ENCODE data around the gene SPC25. TPM values are rescaled to one million over a fixed set of nuclear protein-coding genes. Genes with fewer than 3 reads are reported as not detected.
"Not testable (repeated sequence)": the region's sequence is repeated elsewhere in the genome, so short reads cannot be mapped to it uniquely, and the experiment has no call there.

Gene SPC25
- total RNA-seq, 1 donor from 2014 or later = 6.0 TPM

GRCh38 chr2:168901003-168901402, 10.8 kb upstream of the SPC25 start, which contains the start of gene G6PC2:
Gene G6PC2, plus strand, starts transcription at chr2:168901291. Its CDS starts 41 bp downstream, at chr2:168901332.
- ATAC-seq = no peak

- no peak for ATAC-seq
Measured at GRCh38 chr2:168897449-168897848, 7.2 kb upstream of the SPC25 start.

- no peak for ATAC-seq
Measured at GRCh38 chr2:168896783-168897182, 6.6 kb upstream of the SPC25 start.

GRCh38 chr2:168895771-168896170, 5.5 kb upstream of the SPC25 start:
- ATAC-seq = no peak

- no peak for ATAC-seq
Measured at GRCh38 chr2:168894720-168895119, 4.5 kb upstream of the SPC25 start.

GRCh38 chr2:168894101-168894500, 3.9 kb upstream of the SPC25 start:
- no peak for ATAC-seq

DNA sequence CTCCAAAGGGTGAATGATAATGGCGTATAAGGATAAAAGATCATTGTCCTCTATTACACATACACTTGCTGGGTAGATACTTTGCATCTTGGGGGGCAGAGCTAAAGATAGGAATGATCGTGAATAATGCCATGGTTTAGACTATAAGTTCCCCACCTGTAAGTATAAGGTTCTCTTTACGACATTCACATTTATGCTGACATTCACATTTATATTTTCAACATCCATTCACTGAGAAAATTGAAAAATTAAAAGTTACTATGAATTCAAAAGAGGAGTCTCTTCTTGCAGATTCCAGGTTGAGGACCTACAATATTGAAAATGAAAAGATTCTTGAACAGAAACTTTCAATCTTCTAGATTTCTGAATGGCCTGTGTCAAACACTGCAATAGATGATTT, 2.1 kb upstream of the SPC25 start:
- ATAC-seq = no peak

DNA sequence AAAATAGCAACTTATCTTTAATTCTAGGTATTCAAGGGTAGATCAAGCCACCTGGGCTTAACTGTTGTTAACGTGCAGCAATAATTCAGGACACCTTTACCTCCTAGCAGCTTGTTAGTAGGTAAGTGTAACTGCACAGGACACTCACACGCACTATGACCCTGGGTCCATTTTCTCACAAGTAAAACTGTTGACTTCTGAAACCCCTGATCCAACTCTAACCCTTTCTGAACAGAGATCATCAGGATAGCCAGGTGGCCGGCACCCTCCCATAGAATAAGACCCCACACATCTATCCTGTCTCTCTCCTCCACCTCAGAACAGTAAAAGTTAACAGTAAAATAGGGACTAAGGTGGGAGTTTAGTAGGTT, 610 bp downstream of the SPC25 start:
- ATAC-seq = peak; percentile 14

DNA sequence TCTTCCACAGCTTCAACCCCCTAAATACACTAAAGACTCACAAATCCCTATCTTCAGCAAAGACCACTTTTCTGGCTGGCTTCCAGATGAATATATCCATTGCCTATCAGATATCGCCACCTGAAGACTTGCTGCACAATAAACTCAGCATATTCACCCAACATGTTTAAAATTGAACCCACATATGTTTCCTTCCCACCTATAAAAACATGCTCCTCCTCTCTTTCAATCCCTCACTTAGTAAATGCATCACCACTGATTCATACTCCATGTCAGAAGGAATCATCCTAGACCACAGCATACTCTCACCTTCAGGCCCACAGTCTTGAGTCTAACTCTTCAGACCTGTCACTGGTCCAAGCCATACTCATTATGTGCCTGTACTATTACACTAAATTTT, 5.3 kb downstream of the SPC25 start:
- no peak for ATAC-seq

- not testable (repeated sequence) for ATAC-seq
Measured at GRCh38 chr2:168882163-168882562, 8.1 kb downstream of the SPC25 start.

- no peak for ATAC-seq
Measured at GRCh38 chr2:168874368-168875054, 15.7 kb downstream of the SPC25 start.

DNA sequence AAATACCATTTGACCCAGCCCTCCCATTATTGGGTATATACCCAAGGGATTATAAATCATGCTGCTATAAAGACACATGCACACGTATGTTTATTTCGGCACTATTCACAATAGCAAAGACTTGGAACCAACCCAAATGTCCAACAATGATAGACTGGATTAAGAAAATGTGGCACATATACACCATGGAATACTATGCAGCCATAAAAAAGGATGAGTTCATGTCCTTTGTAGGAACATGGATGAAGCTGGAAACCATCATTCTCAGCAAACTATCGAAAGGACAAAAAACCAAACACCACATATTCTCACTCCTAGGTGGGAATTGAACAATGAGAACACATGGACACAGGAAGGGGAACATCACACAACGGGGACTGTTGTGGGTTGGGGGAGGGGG, 19.4 kb downstream of the SPC25 start:
- not testable (repeated sequence) for ATAC-seq

DNA sequence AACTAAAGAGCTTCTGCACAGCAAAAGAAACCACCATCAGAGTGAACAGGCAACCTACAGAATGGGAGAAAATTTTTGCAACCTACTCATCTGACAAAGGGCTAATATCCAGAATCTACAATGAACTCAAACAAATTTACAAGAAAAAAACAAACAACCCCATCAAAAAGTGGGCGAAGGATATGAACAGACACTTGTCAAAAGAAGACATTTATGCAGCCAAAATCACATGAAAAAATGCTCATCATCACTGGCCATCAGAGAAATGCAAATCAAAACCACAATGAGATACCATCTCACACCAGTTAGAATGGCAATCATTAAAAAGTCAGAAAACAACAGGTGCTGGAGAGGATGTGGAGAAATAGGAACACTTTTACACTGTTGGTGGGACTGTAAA, 19.9 kb downstream of the SPC25 start:
- not testable (repeated sequence) for ATAC-seq

- ATAC-seq = not testable (repeated sequence)
Measured at GRCh38 chr2:168867164-168867563, 23.1 kb downstream of the SPC25 start.

DNA sequence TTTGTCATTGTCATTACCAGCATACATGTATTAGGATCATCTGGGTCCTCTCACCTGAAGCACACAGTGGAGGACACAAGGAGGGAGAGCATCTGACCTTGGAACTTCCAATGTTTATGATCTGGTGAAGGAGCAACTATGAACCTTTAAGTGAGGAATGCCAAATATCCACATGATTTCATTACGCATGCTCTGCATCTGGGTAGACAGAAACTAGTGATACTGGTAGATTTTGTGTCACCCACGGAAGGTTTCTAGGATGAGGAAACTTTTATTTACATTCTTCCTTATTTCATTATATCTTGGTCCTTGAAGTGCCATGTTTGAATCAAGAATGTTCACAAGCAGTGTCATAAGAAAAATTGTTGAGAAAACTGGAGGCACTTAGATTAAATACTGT, 32.1 kb downstream of the SPC25 start:
- no peak for ATAC-seq

DNA sequence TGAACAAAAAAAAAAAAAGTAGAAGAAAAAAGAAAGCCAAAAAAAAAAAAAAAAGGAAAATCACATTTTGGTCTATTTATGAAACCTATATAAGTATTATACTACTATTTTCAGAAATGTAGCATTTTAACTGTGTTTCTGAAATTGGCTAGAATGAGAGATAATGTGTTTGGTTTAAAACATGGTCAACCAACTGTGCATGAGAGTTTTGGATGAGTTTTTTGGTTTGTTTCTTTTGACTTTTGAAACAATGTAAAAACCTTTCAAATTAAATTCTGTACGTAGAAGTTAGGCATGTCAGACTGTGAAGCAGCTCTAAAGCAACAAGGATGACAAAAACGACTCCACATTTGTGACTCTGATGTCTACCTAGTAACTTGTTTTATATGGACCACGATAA, 34.6 kb downstream of the SPC25 start:
- ATAC-seq = no peak

- ATAC-seq = no peak
Measured at GRCh38 chr2:168854651-168855050, 35.6 kb downstream of the SPC25 start.

- no peak for ATAC-seq
Measured at GRCh38 chr2:168853471-168853870, 36.8 kb downstream of the SPC25 start.

- no peak for ATAC-seq
Measured at GRCh38 chr2:168852481-168852880, 37.7 kb downstream of the SPC25 start.

DNA sequence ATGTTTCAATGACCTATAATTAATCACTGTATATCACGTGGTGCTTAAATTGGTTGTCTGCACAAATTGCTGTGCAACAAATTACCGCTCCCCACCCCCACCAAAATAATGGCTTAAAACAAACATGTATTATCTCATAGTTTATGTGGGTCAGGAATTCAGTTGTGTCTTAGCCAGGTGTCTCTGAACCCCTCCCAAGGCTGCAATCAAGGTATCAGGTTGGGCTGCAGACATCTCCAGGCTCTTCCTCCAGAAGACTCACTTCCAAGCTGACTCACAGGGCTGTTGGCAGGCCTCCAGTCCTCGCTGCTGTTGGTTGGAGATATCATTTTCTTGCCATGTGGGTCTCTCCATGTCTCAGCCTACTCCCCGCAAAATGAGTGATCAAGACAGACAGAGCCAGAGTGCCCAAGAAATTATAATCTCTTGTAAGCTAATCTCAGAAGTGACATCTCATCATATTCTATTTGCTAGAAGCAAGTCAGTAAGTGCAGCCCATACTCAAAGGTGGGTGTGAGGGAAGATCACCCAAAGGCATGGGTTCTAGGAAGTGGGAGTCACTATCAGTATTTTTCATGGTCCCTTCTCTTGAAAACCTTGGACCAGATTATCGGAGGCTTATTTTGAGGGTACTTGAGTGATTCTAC, 38.4 kb downstream of the SPC25 start:
- peak; percentile 42 for ATAC-seq

- ATAC-seq = no peak
Measured at GRCh38 chr2:168850846-168851245, 39.4 kb downstream of the SPC25 start.

- ATAC-seq = no peak
Measured at GRCh38 chr2:168849610-168850009, 40.6 kb downstream of the SPC25 start.

DNA sequence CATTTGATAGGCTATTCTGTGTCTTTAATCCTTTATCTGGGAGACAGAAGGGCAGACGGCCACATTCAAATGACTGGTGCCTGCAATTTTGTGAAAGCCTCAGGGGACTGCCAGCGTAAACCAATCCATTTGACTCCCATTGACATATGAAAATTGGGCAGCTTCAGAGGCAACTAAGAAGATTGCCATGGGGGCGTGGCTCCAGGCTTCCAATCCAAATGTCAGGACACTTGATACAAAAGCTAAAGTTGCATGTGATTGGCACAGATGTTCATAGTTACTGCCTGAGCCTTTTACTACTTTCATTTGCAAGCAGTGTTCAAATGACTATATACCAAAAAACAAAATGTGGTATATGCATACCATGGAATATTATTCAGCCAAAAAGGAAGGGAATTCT, 42.0 kb downstream of the SPC25 start:
- no peak for ATAC-seq

DNA sequence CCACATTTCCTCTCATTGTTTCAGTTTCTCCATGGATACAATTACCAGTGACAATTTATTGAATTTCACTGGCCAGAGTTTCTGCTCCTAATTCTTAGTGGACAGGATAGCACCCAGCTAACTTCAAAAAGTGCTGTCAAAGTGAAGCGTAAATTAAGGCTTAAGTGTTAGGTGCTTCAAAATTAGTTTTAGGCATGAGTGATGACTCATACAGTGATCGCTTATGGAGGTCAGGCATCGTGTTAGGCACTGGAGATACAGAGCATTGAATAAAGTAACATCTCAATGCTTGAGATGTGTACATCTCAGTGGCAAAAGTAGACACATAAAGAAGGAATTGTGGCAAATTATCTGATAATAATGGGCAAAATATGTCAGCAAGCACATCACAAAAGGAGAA, 47.0 kb downstream of the SPC25 start:
- ATAC-seq = no peak

- no peak for ATAC-seq
Measured at GRCh38 chr2:168841445-168841844, 48.8 kb downstream of the SPC25 start.
